SH-SY5Y (cell line): ENCODE results near the gene GALNT2.

ENCODE experiments used
- GATA2 ChIP-seq: IDR thresholded peaks from 2 replicates; pipeline ENCODE4 v1.6.1; 2011; ENCODE audit warnings: mild to moderate bottlenecking, low read depth, low read length
- GATA3 ChIP-seq: IDR thresholded peaks from 2 replicates; pipeline ENCODE4 v1.6.1; 2011; ENCODE audit warnings: low read depth, mild to moderate bottlenecking, low read length, moderate library complexity

DNA sequence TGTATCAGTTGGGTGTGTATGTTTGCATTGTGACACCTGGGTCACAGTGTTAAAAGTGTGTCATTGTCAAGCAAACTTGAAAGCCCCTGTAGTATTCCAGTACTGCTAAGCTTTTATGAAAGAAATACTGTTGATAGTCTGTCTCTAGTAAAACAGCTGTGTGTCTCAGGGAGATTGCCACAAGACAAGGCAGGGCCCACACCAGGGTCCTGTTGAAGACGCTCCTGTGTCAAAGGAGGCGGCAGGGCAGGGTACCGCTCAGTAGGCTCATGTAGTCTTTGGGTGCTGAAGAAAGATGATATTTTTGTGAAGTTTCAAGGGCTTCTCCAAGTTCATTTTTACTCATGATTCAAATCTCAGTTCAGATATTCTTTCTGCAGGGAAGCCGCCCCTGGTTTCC lies 132.5 kb downstream of the GALNT2 start:
- TF ChIP-seq GATA2 (no peak), GATA3 (no peak)
